GM20000 (cell line): ENCODE data around the gene STRN4.

Experiments used
- DNase-seq: peaks from one replicate; pipeline ENCODE4 v3.0.0; 2012; ENCODE audit warnings: low spot score
- CTCF ChIP-seq: IDR thresholded peaks from 2 replicates; pipeline ENCODE4 v1.5.1; 2012; ENCODE audit warnings: mild to moderate bottlenecking, control low read depth; ENCODE audit errors: extremely low read depth, missing control alignments

Gene STRN4

GRCh38 chr19:46725036-46725820 lies 21.0 kb downstream of the STRN4 start:
- TF ChIP-seq CTCF, result no peak
- DNase-seq, result no peak

DNA sequence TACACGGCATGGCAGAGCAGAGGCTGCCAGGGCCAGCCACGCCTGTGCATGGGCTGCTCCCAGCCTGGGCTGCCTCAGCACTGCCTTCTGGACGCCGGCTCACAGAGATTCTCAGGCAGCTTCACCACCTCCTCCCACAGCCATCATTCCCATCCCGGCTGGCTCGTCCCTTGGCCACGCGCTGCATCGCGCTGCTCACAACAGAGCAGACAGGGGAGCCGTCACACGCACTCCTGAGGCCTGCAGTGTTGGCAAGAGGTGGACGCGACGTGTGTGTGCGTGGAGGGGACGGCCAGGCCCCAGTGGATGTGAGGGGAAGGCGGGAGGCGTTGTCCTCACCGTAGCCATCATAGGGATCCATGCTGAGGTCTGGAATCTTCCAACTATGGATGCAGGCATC lies 21.8 kb downstream of the STRN4 start:
- no peak for TF ChIP-seq CTCF
- DNase-seq, result no peak

DNA sequence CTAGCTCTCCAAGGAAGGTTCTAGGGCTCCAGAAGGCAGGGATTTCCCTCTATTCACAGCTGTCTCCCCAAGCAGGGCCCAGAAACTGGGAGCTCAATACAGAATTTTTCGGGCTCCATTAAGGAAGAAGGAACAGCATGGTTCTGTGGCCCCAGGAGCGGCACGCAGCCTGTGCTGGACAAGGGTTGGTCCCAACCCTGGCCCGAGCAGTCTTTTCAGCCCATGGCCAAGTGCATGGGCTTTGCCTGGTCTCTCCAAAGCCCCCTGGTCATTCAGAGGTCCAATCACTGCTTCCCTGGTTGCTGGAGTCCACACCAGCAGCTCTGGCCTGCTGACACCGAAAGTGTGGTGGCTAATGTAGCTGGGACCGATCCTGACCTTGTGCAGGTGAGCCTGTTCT lies 22.8 kb downstream of the STRN4 start:
- no peak for DNase-seq
- no peak for TF ChIP-seq CTCF

DNA sequence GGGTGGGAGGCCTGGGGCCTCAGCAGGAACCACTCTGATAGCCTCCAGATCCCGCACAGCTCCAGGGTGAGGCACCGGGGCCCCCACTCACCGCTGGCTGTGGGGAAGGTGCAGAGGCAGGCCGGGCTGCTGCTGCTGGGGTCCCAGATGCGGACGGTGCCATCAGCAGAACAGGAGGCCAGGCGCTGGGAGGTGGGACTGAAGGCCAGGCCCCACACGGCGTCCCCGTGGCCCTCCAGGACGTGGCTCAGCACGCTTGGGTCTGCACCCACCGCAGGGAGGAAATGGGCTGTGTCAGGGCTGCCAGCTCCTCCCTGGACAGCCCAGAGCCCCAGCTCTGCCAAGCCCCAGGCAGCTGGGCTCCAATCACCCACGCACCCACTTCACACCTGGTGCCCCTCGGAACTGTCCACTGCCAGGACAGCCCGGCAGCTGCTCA lies 23.2 kb downstream of the STRN4 start:
- TF ChIP-seq CTCF, result no peak
- no peak for DNase-seq

GRCh38 chr19:46722421-46723022 lies 23.7 kb downstream of the STRN4 start:
- TF ChIP-seq CTCF, result no peak
- DNase-seq, result no peak

DNA sequence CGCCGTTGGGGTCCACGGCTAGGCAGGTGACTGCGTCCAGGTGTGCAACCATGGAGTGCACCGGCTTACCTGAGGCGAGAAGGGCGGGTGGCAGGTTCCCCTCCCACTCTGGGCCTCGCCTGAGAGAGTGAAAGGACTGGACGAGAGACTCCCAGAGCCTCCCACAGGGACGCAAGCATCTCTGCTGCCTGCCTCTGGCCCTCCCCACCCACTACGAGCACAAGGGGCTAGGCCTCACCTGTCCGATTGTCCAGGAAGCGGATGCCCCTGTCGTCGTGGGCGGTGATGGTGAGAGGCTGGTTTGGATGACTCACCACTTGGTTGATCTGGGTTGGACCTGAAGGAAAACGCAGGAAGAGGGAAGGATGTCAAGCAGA lies 24.3 kb downstream of the STRN4 start:
- DNase-seq, result no peak
- TF ChIP-seq CTCF, result no peak

DNA sequence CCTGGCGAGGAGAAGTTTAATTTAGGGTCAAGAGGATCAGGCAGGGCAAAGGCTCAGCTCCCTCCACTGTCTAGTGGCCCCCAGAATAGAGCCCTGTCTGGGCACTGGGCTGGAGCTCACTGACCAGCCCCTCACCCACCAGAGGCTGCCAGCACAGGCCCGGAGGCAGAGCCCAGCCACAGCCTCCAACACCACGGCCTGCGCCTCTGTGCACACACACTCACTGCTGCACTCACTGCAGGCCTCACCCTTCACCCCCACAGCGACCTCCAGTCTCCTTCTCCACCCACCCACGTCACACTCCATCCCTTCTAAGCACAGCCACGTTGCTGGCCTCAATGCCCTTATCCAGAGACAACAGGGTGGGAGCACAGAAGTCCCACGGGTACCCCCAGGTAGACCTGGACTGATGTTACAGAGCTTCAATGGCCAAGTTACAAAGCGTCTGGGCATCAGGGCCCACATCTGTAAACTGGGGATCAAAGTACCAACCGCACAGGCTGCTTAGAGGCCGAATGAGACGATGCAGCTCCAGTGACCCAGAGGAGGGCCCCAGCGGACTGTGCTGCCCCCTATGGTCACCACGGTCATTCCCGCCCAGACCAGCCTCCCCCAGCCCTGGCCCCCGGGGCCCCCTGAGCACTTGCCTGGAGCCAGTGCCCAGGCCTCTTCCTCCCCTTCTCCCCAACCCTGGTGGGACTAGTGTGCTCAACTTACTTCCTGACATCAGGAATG lies 24.8 kb downstream of the STRN4 start:
- no peak for TF ChIP-seq CTCF
- no peak for DNase-seq
